Glomerular endothelial cell (primary cell): ENCODE results near the gene S1PR5. TPM values are rescaled to one million over a fixed set of nuclear protein-coding genes. Genes with fewer than 3 reads are reported as not detected.
"Not testable (repeated sequence)": the region's sequence is repeated elsewhere in the genome, so short reads cannot be mapped to it uniquely, and the experiment has no call there.

Source experiments
- DNase-seq: peaks from one replicate; pipeline ENCODE4 v3.0.0-alpha.2; 2011; ENCODE audit warnings: low read depth, low spot score; ENCODE audit errors: extremely low read depth
- total RNA-seq: library from RNA; depleted of rRNA; stranded (reverse); fragments of >200 nt; gene quantifications from 2 replicates; pipeline ENCODE4 v1.2.3, GENCODE V29; 2015

The S1PR5 gene
- total RNA-seq, 1 donor from 2014 or later = 0.88 TPM

DNA sequence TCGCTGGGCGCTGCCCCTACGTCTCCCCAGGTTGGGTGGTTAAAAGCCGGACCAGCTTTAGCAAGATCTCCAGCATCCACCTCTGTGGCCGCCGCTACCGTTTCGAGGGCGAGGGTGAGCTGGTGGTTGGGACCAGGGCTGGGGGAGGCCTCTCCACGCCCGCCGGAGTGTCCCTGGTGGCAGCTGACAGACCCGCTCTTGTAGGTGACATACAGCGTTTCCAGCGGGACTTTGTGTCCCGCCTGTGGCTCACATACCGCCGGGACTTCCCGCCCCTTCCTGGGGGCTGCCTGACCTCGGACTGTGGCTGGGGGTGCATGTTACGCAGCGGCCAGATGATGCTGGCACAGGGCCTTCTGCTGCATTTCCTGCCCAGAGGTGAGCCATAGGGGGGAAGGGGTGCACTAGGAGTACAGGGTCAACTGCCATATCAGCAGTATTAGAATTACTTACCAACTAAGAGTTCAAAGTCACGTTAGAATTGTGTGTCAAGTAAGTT lies 27.6 kb upstream of the S1PR5 start:
- no peak for DNase-seq

DNA sequence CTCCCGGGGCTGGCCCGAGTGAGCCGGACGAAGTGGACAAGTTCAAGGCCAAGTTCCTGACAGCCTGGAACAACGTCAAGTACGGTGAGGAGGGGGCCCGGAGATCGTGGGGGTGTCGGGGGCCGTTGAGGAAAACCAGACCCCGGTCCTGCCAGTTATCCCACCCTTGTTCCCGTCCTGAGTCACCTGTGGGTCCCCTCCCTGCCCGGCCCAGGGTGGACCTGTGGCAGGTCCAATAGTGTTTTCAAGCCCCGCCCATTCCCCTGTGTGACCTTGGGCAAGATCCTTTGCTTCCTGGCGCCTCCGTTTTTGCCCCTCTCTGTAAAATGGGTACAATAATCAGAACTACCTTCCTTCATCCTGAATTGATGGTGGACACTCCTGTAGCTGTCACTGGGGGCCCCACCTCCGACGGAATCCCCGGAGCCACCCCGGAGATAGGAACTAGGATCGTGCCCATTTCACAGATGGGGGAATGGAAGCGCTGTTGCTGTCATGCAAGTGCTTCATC lies 27.1 kb upstream of the S1PR5 start:
- DNase-seq = no peak

- no peak for DNase-seq
Observed at GRCh38 chr19:10543420-10544241, 26.4 kb upstream of the S1PR5 start, which contains the start of gene ATG4D. Gene ATG4D (plus strand): TSS chr19:10543904. CDS start chr19:10544091, 187 bp downstream.

DNA sequence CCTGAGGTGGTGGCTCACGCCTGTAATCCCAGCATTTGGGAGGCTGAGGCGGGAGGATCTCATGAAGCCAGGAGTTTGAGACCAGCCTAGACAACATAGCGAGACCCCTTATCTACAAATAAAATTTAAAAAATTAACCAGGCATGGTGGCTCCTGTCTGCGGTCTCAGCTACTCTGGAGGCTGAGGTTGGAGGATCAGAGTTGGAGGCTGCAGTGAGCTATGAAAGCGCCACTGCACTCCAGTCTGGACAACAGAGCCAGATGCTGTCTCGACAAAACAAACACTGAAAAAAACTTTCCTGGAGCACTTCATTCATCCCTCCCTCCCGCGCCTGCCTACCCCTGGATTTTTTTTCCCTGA lies 25.8 kb upstream of the S1PR5 start:
- no peak for DNase-seq

DNA sequence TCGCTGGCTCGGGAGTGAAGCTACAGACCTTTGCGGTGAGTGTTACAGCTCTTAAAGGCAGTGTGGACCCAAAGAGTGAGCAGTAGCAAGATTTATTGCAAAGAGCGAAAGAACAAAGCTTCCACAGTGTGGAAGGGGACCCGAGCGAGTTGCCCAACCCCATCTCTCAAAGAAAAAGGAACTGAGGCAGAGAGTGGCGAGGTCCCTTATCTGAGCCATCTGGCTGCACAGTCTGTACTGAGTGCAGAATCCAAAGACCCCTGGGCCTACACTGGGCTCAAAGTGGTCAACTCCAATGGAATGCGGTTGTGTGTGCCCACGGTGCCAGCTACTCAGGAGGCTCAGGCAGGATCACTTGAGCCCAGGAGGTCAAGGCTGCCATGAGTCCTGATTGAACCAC lies 21.8 kb upstream of the S1PR5 start:
- not testable (repeated sequence) for DNase-seq

DNA sequence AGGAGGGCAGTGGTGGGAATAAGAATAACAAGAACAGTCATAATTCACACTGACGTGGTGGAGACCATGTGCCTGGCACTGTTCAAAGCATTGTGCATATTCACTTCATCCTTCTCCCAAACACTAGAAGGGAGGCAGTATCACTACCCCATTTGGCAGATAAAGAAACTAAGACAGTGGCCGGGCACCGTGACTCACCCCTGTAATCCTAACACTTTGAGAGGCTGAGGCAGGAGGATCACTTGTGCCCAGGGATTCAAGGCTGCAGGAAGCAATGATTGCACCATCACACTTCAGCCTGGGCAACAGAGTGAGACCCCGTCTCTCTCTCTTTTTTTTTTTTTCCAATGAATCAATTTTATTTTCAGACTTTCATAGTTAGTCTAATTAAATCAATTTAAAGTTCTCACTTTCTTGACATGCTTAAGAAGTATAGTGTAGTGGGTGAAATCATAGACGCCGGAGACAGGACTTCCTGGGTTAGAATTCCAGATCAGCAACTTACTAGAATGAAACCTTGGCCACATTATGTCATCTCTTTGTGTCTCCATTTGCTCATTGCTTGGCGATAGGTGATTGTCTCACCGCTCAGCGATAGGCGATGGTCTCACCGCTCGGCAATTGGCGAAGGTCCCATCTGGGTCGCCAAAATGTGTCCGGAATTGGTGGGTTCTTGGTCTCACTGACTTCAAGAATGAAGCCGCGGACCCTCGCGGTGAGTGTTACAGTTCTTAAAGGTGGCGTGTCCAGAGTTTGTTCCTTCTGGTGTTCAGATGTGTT lies 21.1 kb upstream of the S1PR5 start:
- DNase-seq = no peak

GRCh38 chr19:10537668-10538067 lies 20.4 kb upstream of the S1PR5 start:
- no peak for DNase-seq

- DNase-seq = no peak
Observed at GRCh38 chr19:10535613-10536012, 18.4 kb upstream of the S1PR5 start.

DNA sequence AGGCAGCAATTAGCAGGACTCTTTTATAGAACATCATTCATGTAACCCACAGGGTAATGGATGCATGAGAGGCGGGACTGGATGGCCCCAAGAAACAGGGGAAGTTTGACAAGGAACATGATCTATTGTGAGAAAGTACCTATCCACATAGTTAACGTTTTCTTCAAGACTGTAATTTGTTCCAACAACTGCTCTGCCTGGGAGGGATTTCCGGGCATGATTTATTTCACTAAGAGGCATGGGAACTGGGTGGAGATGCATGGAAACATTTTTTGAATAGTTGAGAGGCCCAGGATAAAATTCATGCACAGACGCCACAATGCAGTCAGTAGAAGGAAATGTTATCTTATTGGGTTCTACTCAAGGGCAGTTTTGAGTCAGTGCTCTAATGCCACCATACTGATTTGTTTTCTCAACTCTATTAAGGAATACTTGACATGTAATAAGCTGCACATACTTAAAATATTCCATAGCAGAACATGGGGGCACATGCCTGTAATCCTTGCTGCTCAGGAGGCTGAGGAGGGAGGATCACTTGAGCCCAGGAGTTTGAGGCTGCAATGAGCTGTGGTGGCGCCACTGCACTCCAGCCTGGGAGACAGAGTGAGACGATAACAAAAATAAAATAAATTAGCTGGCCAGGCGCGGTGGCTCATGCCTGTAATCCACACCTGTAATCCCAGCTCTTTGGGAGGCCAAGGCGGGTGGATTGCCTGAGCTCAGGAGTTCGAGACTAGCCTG lies 16.6 kb upstream of the S1PR5 start:
- DNase-seq = no peak

DNA sequence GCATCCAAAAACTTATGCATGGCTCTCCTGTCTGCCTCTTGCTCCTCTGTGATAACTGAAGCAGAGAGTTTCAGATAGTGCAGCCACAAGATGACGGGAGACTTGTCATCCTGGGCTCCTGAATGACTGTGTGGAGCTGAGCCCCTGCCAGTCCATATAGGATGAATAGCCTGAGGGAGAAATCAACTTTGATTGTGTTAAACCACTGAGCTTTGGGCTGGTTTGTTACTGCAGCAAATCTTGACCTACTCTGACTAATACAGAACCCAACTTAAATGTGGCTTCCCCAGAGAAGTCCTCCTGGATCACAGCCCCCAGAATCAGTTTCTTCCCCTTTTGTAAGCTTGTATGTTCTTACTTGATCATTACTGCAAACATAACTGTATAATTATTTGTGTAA lies 15.2 kb upstream of the S1PR5 start:
- no peak for DNase-seq

DNA sequence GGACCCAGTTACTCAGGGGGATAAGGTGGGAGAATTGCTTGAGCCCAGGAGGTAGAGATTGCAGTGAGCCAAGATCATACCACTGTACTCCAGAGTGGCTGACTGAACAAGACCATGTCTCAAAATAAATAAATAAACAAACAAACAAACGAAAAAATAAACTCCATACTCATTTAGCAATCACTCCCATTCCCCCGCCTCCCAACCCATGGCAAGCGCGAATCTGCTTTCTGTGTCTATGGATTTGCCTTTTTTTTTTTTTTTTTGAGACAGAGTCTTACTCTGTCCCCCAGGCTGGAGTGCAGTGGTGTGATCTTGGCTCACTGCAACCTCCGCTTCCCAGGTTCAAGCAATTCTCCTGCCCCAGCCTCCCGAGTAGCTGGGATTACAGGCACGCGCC lies 9.6 kb upstream of the S1PR5 start:
- DNase-seq = not testable (repeated sequence)

- no peak for DNase-seq
Observed at GRCh38 chr19:10525636-10526035, 8.4 kb upstream of the S1PR5 start.

DNA sequence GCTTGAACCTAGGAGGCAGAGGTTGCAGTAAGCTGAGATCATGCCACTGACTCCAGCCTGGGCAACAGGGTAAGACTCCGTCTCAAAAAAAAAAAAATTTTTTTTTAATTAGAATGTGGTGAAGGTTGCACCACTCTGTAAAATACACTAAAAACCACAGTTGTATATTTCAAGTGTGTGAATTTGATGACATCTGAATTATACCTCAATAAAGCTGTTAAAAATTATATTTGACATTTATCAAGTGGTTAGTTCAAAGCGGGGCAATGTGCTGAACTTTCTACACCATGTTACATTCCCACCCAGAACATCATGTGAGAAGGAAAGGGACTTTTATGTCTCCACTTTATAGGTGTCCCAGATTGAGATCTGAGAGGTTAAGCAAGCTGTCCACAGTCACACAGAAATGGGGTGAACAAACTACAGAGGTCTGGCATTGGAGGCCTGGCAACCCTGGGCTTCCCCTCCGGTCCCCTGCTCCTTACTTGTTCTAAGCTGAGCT lies 5.9 kb upstream of the S1PR5 start:
- no peak for DNase-seq

- no peak for DNase-seq
Observed at GRCh38 chr19:10521461-10522171, 4.4 kb upstream of the S1PR5 start.

DNA sequence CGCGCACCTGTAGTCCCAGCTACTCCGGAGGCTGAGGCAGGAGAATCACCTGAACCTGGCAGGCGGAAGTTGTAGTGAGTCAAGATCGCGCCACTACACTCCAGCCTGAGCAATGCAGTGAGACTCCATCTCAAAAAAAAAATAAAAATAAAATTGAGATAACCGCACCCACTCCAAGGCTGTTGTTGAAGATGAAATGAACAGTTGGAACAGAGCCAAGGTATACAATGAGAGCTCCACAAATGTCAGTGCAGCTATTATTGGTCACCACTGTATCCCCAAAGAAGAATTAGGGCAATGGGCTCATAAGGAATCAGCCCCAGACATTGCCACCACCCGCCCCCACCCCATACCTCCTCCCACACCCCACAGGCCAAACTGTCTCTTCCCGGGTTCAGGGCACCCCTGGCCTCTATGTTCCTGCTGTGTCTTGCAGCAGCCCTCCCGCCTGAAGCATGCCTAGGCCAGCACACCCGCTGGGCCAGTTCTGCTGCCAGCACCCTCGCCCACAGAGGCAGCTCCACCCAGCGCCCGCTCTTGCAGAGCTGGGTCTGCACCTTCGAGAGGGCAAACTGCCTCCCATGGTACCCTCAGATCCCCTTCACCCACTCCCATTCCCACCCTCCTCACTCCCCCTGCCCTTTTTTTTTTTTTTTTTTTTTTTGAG lies 3.5 kb upstream of the S1PR5 start:
- no peak for DNase-seq

GRCh38 chr19:10519421-10519820 lies 2.2 kb upstream of the S1PR5 start:
- no peak for DNase-seq

DNA sequence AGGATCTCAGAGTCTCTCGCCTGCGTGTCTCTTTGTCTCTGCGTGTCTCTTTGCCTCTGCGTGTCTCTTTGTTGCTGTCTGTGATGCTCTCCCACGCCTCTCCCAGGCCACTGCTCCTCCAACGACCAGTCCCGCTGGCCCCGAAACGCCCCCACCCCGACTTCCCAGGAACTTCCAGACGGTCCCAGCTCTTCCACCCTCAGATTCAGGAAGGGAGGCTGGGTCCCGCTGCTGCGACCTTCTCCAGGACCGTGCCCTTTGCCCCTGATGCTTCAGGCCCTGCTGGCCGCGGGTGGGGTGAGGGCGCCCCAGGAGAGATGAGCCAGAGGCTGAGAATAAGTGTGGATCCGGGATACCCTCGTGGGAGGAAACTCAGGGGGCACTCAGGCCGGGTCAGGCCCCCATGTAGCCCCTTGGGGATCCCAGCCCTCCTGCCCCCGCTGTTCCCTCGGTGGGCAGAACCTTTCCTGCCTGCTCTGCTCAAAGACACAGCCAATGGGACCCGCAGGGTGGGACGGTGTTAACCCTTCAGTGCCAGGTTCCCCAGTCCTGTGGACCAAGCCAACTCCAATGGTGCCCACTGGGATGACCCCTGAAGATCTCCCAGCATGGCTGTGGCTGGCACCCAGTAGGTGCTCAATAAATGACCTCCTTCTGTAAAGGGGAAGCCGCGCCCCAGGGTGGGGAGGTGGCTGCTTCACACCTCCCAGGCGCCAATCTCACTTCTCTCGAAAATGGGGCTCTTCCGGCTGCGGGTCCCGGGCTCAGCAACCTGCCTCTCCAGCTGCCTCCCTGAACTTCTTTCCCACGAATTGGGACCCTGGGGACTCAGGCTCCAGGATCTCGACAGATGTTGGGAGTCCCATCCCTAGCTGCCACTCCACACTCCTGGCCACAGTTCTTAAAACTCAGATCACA lies 1.5 kb upstream of the S1PR5 start:
- no peak for DNase-seq

- no peak for DNase-seq
Observed at GRCh38 chr19:10517760-10518443, 655 bp upstream of the S1PR5 start.
